Transverse colon (tissue), 3 donors: ENCODE results near the gene SLC22A23.

Source experiments
- CTCF ChIP-seq, 5 experiments: fragments of 200-600 bp in 3 of 5; fragments of 450-650 bp in 2 of 5; sonication (generic) in 3 of 5; IDR thresholded peaks; 1 replicate in 2 of 5; 2 replicates in 3 of 5; pipeline ENCODE4 v1.5.1; 2016 to 2017; ENCODE audit warnings: antibody characterized with exemption in 5 of 5, inconsistent platforms in 3 of 5, mild to moderate bottlenecking in 2 of 5, moderate library complexity in 1 of 5
- EP300 ChIP-seq: sonication (generic); formaldehyde crosslinking; IDR thresholded peaks from one replicate; pipeline ENCODE4 v1.6.1; 2017; ENCODE audit warnings: antibody characterized with exemption, low read depth
- POLR2A ChIP-seq: fragments of 450-650 bp; IDR thresholded peaks from one replicate; pipeline ENCODE4 v1.6.1; 2016; ENCODE audit warnings: antibody characterized with exemption, mild to moderate bottlenecking, moderate library complexity

- TF ChIP-seq EP300 (no peak), CTCF (IDR thresholded peaks at IDR 0.05) (no peak), POLR2A (no peak)
Observed at GRCh38 chr6:3297909-3298308, 158.9 kb downstream of the SLC22A23 start.
